Mesenchymal stem cell (in vitro differentiated cells and primary cell): ENCODE data around the gene AMPD2. TPM values are rescaled to one million over a fixed set of nuclear protein-coding genes. Genes with fewer than 3 reads are reported as not detected.
"Not testable (repeated sequence)": the region's sequence is repeated elsewhere in the genome, so short reads cannot be mapped to it uniquely, and the experiment has no call there.

Experiments
- DNase-seq: peaks from one replicate; pipeline ENCODE4 v3.0.0-alpha.2; 2013
- H2AFZ ChIP-seq: one replicate; pipeline ENCODE4 v1.6.1; 2013; ENCODE audit warnings: low read depth, mild to moderate bottlenecking, control low read depth, inconsistent platforms, low read length, moderate library complexity
- H2AK5ac ChIP-seq: 2 replicates; pipeline ENCODE4 v1.6.1; 2013; ENCODE audit warnings: low read length, moderate library complexity, mild to moderate bottlenecking, inconsistent platforms; ENCODE audit not compliant: severe bottlenecking
- H2BK120ac ChIP-seq: one replicate; pipeline ENCODE4 v1.6.1; 2013; ENCODE audit warnings: low read depth, mild to moderate bottlenecking, inconsistent platforms, low read length, moderate library complexity
- H2BK12ac ChIP-seq, 2 experiments: one replicate each; pipeline ENCODE4 v1.6.1; 2013; ENCODE audit warnings: inconsistent platforms in 2 of 2, low read length in 2 of 2, mild to moderate bottlenecking in 2 of 2, moderate library complexity in 2 of 2, control low read depth in 1 of 2
- H2BK15ac ChIP-seq: one replicate; pipeline ENCODE4 v1.6.1; 2013; ENCODE audit warnings: mild to moderate bottlenecking, low read depth, inconsistent platforms; ENCODE audit not compliant: poor library complexity, severe bottlenecking
- H2BK5ac ChIP-seq: 2 replicates; pipeline ENCODE4 v1.6.1; 2013; ENCODE audit warnings: low read depth, mild to moderate bottlenecking, low read length, control low read depth, inconsistent platforms; ENCODE audit not compliant: poor library complexity, severe bottlenecking
- H3K14ac ChIP-seq, 2 experiments: one replicate each; pipeline ENCODE4 v1.6.1; 2013; ENCODE audit warnings: inconsistent platforms in 2 of 2, low read length in 2 of 2, control low read depth in 1 of 2, mild to moderate bottlenecking in 1 of 2, moderate library complexity in 1 of 2
- H3K18ac ChIP-seq, 2 experiments: one replicate each; pipeline ENCODE4 v1.6.1; 2013; ENCODE audit warnings: inconsistent platforms in 2 of 2, low read length in 2 of 2, control low read depth in 1 of 2, low read depth in 1 of 2, mild to moderate bottlenecking in 1 of 2
- H3K23ac ChIP-seq, 2 experiments: one replicate each; pipeline ENCODE4 v1.6.1; 2013; ENCODE audit warnings: inconsistent platforms in 2 of 2, low read length in 2 of 2, mild to moderate bottlenecking in 2 of 2, moderate library complexity in 2 of 2, control low read depth in 1 of 2
- H3K27ac ChIP-seq: 2 replicates; pipeline ENCODE4 v1.5.1; 2013; ENCODE audit warnings: mild to moderate bottlenecking, moderate library complexity, low read length, control low read depth, inconsistent platforms; ENCODE audit not compliant: poor library complexity, severe bottlenecking
- H3K27me3 ChIP-seq, 2 experiments: 2 replicates each; pipeline versions ENCODE4 v1.6.1 to v1.7.0; 2013; ENCODE audit warnings: low read length in 2 of 2, mild to moderate bottlenecking in 2 of 2, moderate library complexity in 2 of 2, control low read depth in 1 of 2, inconsistent platforms in 1 of 2; ENCODE audit not compliant: control insufficient read depth in 1 of 2, insufficient read depth in 1 of 2
- H3K36me3 ChIP-seq, 2 experiments: 2 replicates each; pipeline versions ENCODE4 v1.6.1 to v1.7.0; 2013; ENCODE audit warnings: low read length in 2 of 2, control low read depth in 1 of 2, inconsistent platforms in 1 of 2, low read depth in 1 of 2, mild to moderate bottlenecking in 1 of 2; ENCODE audit not compliant: insufficient read depth in 2 of 2, control insufficient read depth in 1 of 2
- H3K4ac ChIP-seq, 2 experiments: one replicate each; pipeline ENCODE4 v1.6.1; 2013; ENCODE audit warnings: inconsistent platforms in 2 of 2, low read length in 2 of 2, mild to moderate bottlenecking in 2 of 2, moderate library complexity in 2 of 2, control low read depth in 1 of 2, low read depth in 1 of 2
- H3K4me1 ChIP-seq: 2 replicates; pipeline ENCODE4 v1.6.1; 2013; ENCODE audit warnings: low read depth, low read length, control low read depth; ENCODE audit not compliant: control insufficient read depth, insufficient read depth
- H3K4me2 ChIP-seq: 2 replicates; pipeline ENCODE4 v1.6.1; 2013; ENCODE audit warnings: low read length, mild to moderate bottlenecking, inconsistent platforms; ENCODE audit not compliant: poor library complexity, severe bottlenecking
- H3K4me3 ChIP-seq, 2 experiments: 2 replicates each; pipeline versions ENCODE4 v1.5.1 to v1.7.0; 2013; ENCODE audit warnings: low read length in 2 of 2, mild to moderate bottlenecking in 2 of 2, control low read depth in 1 of 2, low read depth in 1 of 2; ENCODE audit not compliant: insufficient read depth in 1 of 2
- H3K79me1 ChIP-seq: replicated peaks from 2 replicates; pipeline ENCODE4 v1.6.1; 2013; ENCODE audit warnings: mild to moderate bottlenecking, control low read depth, low read length, inconsistent platforms; ENCODE audit not compliant: poor library complexity, severe bottlenecking
- H3K9ac ChIP-seq: 2 replicates; pipeline ENCODE4 v1.7.0; 2013; ENCODE audit warnings: mild to moderate bottlenecking, low read length, moderate library complexity
- H3K9me3 ChIP-seq: 2 replicates; pipeline ENCODE4 v1.7.0; 2013; ENCODE audit warnings: mild to moderate bottlenecking, low read length; ENCODE audit not compliant: control insufficient read depth
- H4K8ac ChIP-seq: one replicate; pipeline ENCODE4 v1.6.1; 2013; ENCODE audit warnings: inconsistent platforms, mild to moderate bottlenecking, low read length, moderate library complexity
- H4K91ac ChIP-seq: one replicate; pipeline ENCODE4 v1.6.1; 2013; ENCODE audit warnings: mild to moderate bottlenecking, low read length, inconsistent platforms
- WGBS: methylation state at CpG from one replicate; pipeline ENCODE4 v1.1.7; 2013; ENCODE audit warnings: mixed read lengths; 5-methylcytosine and 5-hydroxymethylcytosine counted together
- small RNA-seq: library from polyadenylated mRNA; stranded (forward); fragments of <200 nt; extraction: miRNeasy Mini kit (QIAGEN cat#:217004); gene quantifications from one replicate; pipeline ENCODE3, GENCODE V24; 2013; ENCODE audit warnings: low read depth

AMPD2 gene

DNA sequence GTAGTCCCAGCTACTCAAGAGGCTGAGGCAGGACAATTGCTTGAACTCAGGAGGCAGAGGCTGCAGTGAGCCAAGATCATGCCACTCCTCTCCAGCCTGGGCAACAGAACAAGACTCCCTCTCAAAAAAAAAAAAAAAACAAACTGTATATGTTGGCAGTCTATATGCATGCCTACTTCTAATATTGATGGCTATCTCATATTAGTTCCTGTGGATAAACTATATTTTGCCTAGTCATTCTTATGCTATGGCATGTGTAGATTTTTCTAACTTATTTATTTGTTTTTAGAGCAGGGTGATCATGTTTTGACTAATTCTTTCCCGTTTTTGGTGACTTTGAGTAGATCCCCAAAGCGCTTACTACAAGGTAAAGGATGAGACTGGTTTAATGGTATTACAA lies 59.0 kb downstream of the AMPD2 start:
- not testable (repeated sequence) for H2AK5ac ChIP-seq, H2BK12ac ChIP-seq, H3K23ac ChIP-seq, H3K4me2 ChIP-seq, H2BK5ac ChIP-seq, H3K27ac ChIP-seq, H3K14ac ChIP-seq, H2BK120ac ChIP-seq, H2AFZ ChIP-seq, H2BK15ac ChIP-seq, H3K36me3 ChIP-seq, H4K91ac ChIP-seq, H4K8ac ChIP-seq, DNase-seq, H3K79me1 ChIP-seq, H3K4me1 ChIP-seq, H3K18ac ChIP-seq, H3K27me3 ChIP-seq, H3K4ac ChIP-seq, H3K9ac ChIP-seq, H3K4me3 ChIP-seq, H3K9me3 ChIP-seq
- 71% methylated on average over 1 of the region's 2 CpGs for WGBS

Small RNA genes within 50 kb of the gene (small RNA-seq; reads per million reads assigned to genes)
- gene RNU6V, result not detected
